Left ventricle myocardium inferior (tissue), 1 donor: ENCODE data around the gene UBE2S. TPM values are rescaled to one million over a fixed set of nuclear protein-coding genes. Genes with fewer than 3 reads are reported as not detected.

Experiments used
- DNase-seq: peaks from one replicate; pipeline ENCODE4 v3.0.0-alpha.2; 2020
- H3K27ac ChIP-seq: fragments of 200-600 bp; replicated peaks from 2 replicates; pipeline ENCODE4 v1.8.0; 2021
- H3K27me3 ChIP-seq: fragments of 200-600 bp; 2 replicates; pipeline ENCODE4 v1.8.0; 2021; ENCODE audit warnings: low read depth
- H3K36me3 ChIP-seq: fragments of 200-600 bp; 2 replicates; pipeline ENCODE4 v1.8.0; 2021
- H3K4me1 ChIP-seq: fragments of 200-600 bp; 2 replicates; pipeline ENCODE4 v1.8.0; 2021
- H3K4me3 ChIP-seq: fragments of 200-600 bp; 2 replicates; pipeline ENCODE4 v1.8.0; 2021; ENCODE audit warnings: mild to moderate bottlenecking, moderate library complexity
- H3K9me3 ChIP-seq: fragments of 200-600 bp; replicated peaks from 2 replicates; pipeline ENCODE4 v1.8.0; 2021
- intact Hi-C: fragments of 100-400 bp; cut with micrococcal nuclease; formaldehyde crosslinking; loops from one replicate; pipeline ENCODE4 v1.11.0; 2022
- total RNA-seq: library from RNA; stranded (reverse); fragmentation: NEBNext Ultra II Directional; extraction: Animal tissue kit (Norgen Biotek cat#: 25700); gene quantifications from one replicate; pipeline ENCODE4 v1.2.1, GENCODE V29; 2021
- TF ChIP-seq, protein P1 (sequence below): fragments of 200-600 bp; IDR thresholded peaks from 2 replicates; pipeline ENCODE4 v1.8.0; 2021; ENCODE audit warnings: antibody characterized with exemption, mild to moderate bottlenecking, borderline replicate concordance
- donor health status: DM: no; HTN: yes; CAD: no; lungs with severe emphysema.

The UBE2S gene
- total RNA-seq, 1 donor from 2014 or later: 33.2 TPM

GRCh38 chr19:55365245-55365644 is 42.3 kb downstream of the UBE2S start:
- Histone ChIP-seq H3K9me3 (no peaks in the 10 kb centered on the region), H3K27ac (no peak overlapping the region), H3K27me3 (peaks cover 75% of the 10 kb centered on the region), H3K4me1 (peaks cover 16% of the 10 kb centered on the region), H3K4me3 (no peak overlapping the region), H3K36me3 (no peaks in the 10 kb centered on the region)
- no peak for DNase-seq
- intact Hi-C loops: no loop called here
- TF ChIP-seq, protein P1, sequence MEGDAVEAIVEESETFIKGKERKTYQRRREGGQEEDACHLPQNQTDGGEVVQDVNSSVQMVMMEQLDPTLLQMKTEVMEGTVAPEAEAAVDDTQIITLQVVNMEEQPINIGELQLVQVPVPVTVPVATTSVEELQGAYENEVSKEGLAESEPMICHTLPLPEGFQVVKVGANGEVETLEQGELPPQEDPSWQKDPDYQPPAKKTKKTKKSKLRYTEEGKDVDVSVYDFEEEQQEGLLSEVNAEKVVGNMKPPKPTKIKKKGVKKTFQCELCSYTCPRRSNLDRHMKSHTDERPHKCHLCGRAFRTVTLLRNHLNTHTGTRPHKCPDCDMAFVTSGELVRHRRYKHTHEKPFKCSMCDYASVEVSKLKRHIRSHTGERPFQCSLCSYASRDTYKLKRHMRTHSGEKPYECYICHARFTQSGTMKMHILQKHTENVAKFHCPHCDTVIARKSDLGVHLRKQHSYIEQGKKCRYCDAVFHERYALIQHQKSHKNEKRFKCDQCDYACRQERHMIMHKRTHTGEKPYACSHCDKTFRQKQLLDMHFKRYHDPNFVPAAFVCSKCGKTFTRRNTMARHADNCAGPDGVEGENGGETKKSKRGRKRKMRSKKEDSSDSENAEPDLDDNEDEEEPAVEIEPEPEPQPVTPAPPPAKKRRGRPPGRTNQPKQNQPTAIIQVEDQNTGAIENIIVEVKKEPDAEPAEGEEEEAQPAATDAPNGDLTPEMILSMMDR: no peak

- Histone ChIP-seq H3K27ac (no peak within 1 kb of the TSS), H3K9me3 (no peaks in the 10 kb centered on the region), H3K27me3 (peaks cover 71% of the 10 kb centered on the region), H3K36me3 (no peaks in the 10 kb centered on the region), H3K4me1 (no peaks in the 10 kb centered on the region), H3K4me3 (no peak within 1 kb of the TSS)
- TF ChIP-seq, protein P1: no peak
- DNase-seq: no peak
- intact Hi-C loops: no loop called here
Measured at GRCh38 chr19:55362990-55363716, 44.4 kb downstream of the UBE2S start, which contains the start of gene GARIN5B. GARIN5B (minus strand) TSS chr19:55363260; CDS start chr19:55363066, 194 bp downstream.

DNA sequence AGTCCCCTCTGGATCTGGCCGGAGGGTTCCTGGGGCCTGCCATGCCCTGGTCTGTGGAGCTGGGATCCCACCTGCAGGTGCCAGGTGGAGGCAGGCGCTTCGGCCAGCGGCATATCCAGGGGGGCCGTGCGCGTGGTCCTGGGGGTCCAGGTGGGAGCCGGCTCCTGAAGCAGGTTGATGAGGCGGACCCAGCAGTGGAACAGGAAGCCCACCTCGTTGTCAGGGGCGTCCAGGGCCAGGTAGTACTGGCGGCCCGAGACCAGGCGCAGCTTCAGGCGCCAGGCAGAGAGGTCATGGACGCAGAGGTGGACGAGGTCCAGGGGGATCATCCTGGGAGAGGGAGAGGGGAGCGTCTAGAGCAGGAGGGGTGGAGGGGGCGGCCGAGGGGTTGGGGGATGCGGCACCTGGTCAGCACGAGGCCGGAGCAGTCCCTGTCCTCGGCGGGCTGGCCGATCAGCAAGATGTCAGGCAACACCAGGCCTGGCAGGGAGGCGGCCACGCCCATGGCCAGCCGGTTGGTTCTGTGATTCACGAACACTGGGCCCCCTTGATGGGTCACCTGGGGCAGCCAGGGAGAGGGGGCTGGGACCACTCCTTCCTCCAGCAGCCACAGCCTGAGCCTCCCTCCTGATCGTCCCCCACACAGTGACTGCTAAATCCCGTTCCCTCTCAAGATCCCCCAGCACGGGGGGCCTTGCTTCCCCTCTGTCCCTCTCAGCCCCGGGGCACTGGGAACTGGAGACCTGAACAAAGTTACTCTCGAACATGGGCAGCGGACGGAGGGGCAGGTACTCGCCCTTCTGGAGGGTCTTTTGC is 45.2 kb downstream of the UBE2S start:
- Histone ChIP-seq H3K27me3 (peaks cover 70% of the 10 kb centered on the region), H3K4me3 (no peak overlapping the region)
- no peak for DNase-seq

DNA sequence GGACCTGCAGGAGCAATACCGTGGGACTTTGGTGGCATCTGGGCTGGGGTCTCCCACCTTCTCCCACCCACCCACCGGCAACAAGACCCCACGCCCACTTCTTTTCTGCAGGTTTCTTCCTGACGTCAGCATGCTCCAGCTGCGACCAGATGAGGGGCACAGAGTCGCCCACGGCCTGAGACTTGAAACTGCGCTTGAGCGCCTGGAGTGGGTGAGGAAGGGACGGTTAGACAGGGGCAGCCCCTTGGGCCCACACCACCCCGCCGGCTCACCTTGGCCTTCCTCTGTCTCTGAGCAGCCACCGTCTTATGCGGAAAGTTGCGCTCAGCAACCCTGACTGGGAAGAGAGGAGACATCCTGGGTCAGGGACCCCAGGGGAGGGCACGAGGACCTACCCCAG is 46.7 kb downstream of the UBE2S start:
- no peak overlapping the region for H3K27ac ChIP-seq
- H3K9me3 ChIP-seq: no peaks in the 10 kb centered on the region
- no peak for DNase-seq
- H3K27me3 ChIP-seq: peaks cover 70% of the 10 kb centered on the region
- intact Hi-C loops: no loop called here
- H3K36me3 ChIP-seq: no peaks in the 10 kb centered on the region
- H3K4me1 ChIP-seq: no peaks in the 10 kb centered on the region
- TF ChIP-seq, protein P1: no peak
- H3K4me3 ChIP-seq: no peak overlapping the region

More for the DNA sequence above, 45.2 kb downstream of the UBE2S start:
- Histone ChIP-seq H3K36me3 (no peaks in the 10 kb centered on the region), H3K9me3 (no peaks in the 10 kb centered on the region), H3K4me1 (no peaks in the 10 kb centered on the region), H3K27ac (no peak overlapping the region)
- intact Hi-C loops: no loop called here
- TF ChIP-seq, protein P1: no peak

DNA sequence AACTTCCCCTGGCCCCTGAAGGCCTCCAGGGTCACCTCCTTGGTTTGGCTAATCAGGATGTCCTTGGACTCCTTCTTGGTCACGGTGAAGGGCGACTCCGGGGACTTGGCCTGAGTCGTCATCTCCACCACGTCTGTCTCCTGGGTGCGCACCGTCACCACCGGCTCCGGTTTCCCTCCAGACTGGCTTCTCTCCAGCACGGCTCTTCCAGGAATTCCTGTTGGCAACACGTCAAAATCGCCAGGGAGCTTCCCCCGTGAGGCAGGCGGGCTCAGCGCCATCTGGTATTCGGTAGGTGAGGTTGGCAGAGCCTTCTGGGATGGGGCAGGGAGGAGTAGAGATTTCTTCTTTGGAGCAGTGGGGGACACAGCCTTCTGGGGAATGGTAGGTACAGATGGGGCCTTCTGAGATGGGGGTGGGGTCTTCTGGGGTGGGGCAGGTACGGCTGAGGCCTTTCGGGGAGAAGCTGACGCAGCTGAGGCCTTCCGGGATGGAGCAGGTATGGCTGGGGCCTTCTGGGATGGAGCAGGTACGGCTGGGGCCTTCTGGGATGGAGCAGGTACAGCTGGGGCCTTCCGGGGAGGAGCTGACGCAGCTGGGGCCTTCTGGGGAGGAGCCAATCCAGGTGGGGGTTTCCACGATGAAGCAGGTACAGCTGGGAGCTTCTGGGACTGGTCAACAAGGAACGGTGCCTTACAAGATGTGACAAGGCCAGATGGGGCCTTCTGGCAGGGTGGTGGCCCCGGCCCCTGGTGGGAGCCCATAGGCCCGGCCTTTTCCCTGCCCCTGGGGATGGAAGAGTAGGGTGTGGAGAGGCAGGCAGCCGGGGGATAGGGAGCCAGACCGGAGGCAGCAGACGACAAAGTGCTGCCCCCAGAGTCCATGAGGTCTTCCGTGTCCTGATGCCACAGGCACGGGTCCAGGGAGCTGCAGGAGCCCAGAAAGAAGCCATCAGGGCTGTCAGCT is 48.4 kb downstream of the UBE2S start:
- TF ChIP-seq, protein P1: no peak
- intact Hi-C loops: no loop called here
- DNase-seq: no peak
- H3K4me1 ChIP-seq: peaks cover 6% of the 10 kb centered on the region
- no peaks in the 10 kb centered on the region for H3K36me3 ChIP-seq
- no peak overlapping the region for H3K27ac ChIP-seq
- H3K9me3 ChIP-seq: no peaks in the 10 kb centered on the region
- no peak overlapping the region for H3K4me3 ChIP-seq
- peaks cover 70% of the 10 kb centered on the region for H3K27me3 ChIP-seq
